ENCODE results near the gene BARX1.

BARX1 gene

GRCh38 chr9:93959739-93960154 is 4.6 kb upstream of the BARX1 start:
- Histone ChIP-seq H3K27me3 (ENCODE audit: low read length) (no peaks in the 10 kb centered on the region), H3K9ac (ENCODE audit: low read length) (no peak overlapping the region), H4K20me1 (ENCODE audit: low read depth, low read length) (no peaks in the 10 kb centered on the region), H3K4me2 (ENCODE audit: low read depth, low read length, poor library complexity, severe bottlenecking) (no peak overlapping the region), H3K9me3 (ENCODE audit: insufficient read depth, low read length) (no peaks in the 10 kb centered on the region), H3K4me3 (ENCODE audit: insufficient read depth, low read length, poor library complexity, severe bottlenecking) (no peak overlapping the region), H3K9me2 (replicated peaks; ENCODE audit: insufficient read depth, low read length) (no peaks in the 10 kb centered on the region), H3K79me2 (ENCODE audit: insufficient read depth, low read length) (no peaks in the 10 kb centered on the region), H3F3A (ENCODE audit: insufficient read depth) (no peaks in the 10 kb centered on the region), H3K27ac (ENCODE audit: low read depth, low read length) (no peak overlapping the region), H3K36me3 (ENCODE audit: low read length) (no peaks in the 10 kb centered on the region), H2AFZ (ENCODE audit: low read depth, low read length, severe bottlenecking) (no peak overlapping the region)
- TF ChIP-seq EZH2phosphoT487 (conservative IDR thresholded peaks at IDR 0.05; ENCODE audit: low read length) (no peak), CTCF (IDR thresholded peaks at IDR 0.05; ENCODE audit: insufficient read depth, low read length, poor library complexity, severe bottlenecking) (no peak)

GRCh38 chr9:93958819-93959682 is 3.9 kb upstream of the BARX1 start:
- Histone ChIP-seq H3K4me2 (ENCODE audit: low read depth, low read length, poor library complexity, severe bottlenecking) (peak overlapping the region; percentile 26), H3K4me3 (ENCODE audit: insufficient read depth, low read length, poor library complexity, severe bottlenecking) (no peak overlapping the region)

GRCh38 chr9:93958121-93958818 is 3.1 kb upstream of the BARX1 start:
- H3K9me3 ChIP-seq (ENCODE audit: insufficient read depth, low read length): no peaks in the 10 kb centered on the region
- no peak overlapping the region for H2AFZ ChIP-seq (ENCODE audit: low read depth, low read length, severe bottlenecking)
- H3K27ac ChIP-seq (ENCODE audit: low read depth, low read length): no peak overlapping the region
- no peaks in the 10 kb centered on the region for H3K27me3 ChIP-seq (ENCODE audit: low read length)
- H4K20me1 ChIP-seq (ENCODE audit: low read depth, low read length): no peaks in the 10 kb centered on the region
- no peaks in the 10 kb centered on the region for H3F3A ChIP-seq (ENCODE audit: insufficient read depth)
- no peaks in the 10 kb centered on the region for H3K36me3 ChIP-seq (ENCODE audit: low read length)
- H3K79me2 ChIP-seq (ENCODE audit: insufficient read depth, low read length): no peaks in the 10 kb centered on the region
- no peaks in the 10 kb centered on the region for H3K9me2 ChIP-seq (replicated peaks; ENCODE audit: insufficient read depth, low read length)
- no peak for TF ChIP-seq EZH2phosphoT487 (conservative IDR thresholded peaks at IDR 0.05; ENCODE audit: low read length)
- TF ChIP-seq CTCF (IDR thresholded peaks at IDR 0.05; ENCODE audit: insufficient read depth, low read length, poor library complexity, severe bottlenecking): no peak
- no peak overlapping the region for H3K4me3 ChIP-seq (ENCODE audit: insufficient read depth, low read length, poor library complexity, severe bottlenecking)
- H3K4me2 ChIP-seq (ENCODE audit: low read depth, low read length, poor library complexity, severe bottlenecking): peak overlapping the region; percentile 26
- no peak overlapping the region for H3K9ac ChIP-seq (ENCODE audit: low read length)

More at GRCh38 chr9:93958819-93959682, 3.9 kb upstream of the BARX1 start:
- H4K20me1 ChIP-seq (ENCODE audit: low read depth, low read length): no peaks in the 10 kb centered on the region
- no peaks in the 10 kb centered on the region for H3F3A ChIP-seq (ENCODE audit: insufficient read depth)
- no peaks in the 10 kb centered on the region for H3K9me3 ChIP-seq (ENCODE audit: insufficient read depth, low read length)
- no peaks in the 10 kb centered on the region for H3K27me3 ChIP-seq (ENCODE audit: low read length)
- no peaks in the 10 kb centered on the region for H3K36me3 ChIP-seq (ENCODE audit: low read length)
- no peak overlapping the region for H3K9ac ChIP-seq (ENCODE audit: low read length)
- no peaks in the 10 kb centered on the region for H3K9me2 ChIP-seq (replicated peaks; ENCODE audit: insufficient read depth, low read length)
- no peak overlapping the region for H3K27ac ChIP-seq (ENCODE audit: low read depth, low read length)
- no peak overlapping the region for H2AFZ ChIP-seq (ENCODE audit: low read depth, low read length, severe bottlenecking)
- H3K79me2 ChIP-seq (ENCODE audit: insufficient read depth, low read length): no peaks in the 10 kb centered on the region
- TF ChIP-seq EZH2phosphoT487 (conservative IDR thresholded peaks at IDR 0.05; ENCODE audit: low read length) (no peak), CTCF (IDR thresholded peaks at IDR 0.05; ENCODE audit: insufficient read depth, low read length, poor library complexity, severe bottlenecking) (no peak)
